A549 (cell line): Measurements from ENCODE around the gene NPEPPS.
"Not testable (repeated sequence)": the region's sequence is repeated elsewhere in the genome, so short reads cannot be mapped to it uniquely, and the experiment has no call there.

ENCODE experiments used
- POLR2A ChIP-seq: IDR thresholded peaks from 2 replicates; pipeline ENCODE4 v1.6.1; 2012; ENCODE audit warnings: mild to moderate bottlenecking, low read length
- ZFP36 ChIP-seq: fragments of 450-650 bp; IDR thresholded peaks from 2 replicates; pipeline ENCODE4 v1.6.1; 2014; ENCODE audit warnings: borderline replicate concordance; ENCODE audit not compliant: partially characterized antibody
- TF ChIP-seq, protein P1 (sequence below): fragments of >200 bp; sonication (Bioruptor Twin); formaldehyde crosslinking; IDR thresholded peaks from 3 replicates; pipeline ENCODE4 v1.5.1; 2016
- TF ChIP-seq, protein P2 (sequence below): fragments of 250-450 bp; sonication (Bioruptor Pico); IDR thresholded peaks from 2 replicates; pipeline ENCODE4 v1.5.0; 2020; ENCODE audit warnings: low read depth, mild to moderate bottlenecking, moderate library complexity
- TF ChIP-seq, protein P3 (sequence below): fragments of 250-450 bp; sonication (Bioruptor Pico); IDR thresholded peaks from 2 replicates; pipeline ENCODE4 v1.5.0; 2021; ENCODE audit warnings: mild to moderate bottlenecking, moderate library complexity, borderline replicate concordance
- TF ChIP-seq, protein P4 (sequence below): IDR thresholded peaks from 2 replicates; pipeline ENCODE4 v1.6.1; 2012; ENCODE audit warnings: low read depth, borderline replicate concordance

DNA sequence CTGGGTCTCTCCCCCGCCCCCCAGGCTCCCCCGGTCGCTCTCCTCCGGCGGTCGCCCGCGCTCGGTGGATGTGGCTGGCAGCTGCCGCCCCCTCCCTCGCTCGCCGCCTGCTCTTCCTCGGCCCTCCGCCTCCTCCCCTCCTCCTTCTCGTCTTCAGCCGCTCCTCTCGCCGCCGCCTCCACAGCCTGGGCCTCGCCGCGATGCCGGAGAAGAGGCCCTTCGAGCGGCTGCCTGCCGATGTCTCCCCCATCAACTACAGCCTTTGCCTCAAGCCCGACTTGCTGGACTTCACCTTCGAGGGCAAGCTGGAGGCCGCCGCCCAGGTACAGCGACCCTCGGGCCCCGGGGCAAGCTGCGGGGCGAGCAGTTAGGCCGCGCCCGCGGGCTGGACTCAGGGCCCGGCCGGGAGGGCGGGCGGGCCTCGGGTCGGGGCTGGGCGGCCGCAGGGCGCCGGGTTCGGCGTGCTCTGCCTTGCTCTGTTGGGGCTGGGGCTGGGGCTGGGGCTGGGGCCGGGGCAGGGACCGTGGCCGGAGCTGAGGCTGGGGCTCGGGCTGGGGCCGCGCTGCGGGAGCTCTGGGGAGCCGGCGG is 419 bp downstream of the NPEPPS start:
- TF ChIP-seq, protein P1, sequence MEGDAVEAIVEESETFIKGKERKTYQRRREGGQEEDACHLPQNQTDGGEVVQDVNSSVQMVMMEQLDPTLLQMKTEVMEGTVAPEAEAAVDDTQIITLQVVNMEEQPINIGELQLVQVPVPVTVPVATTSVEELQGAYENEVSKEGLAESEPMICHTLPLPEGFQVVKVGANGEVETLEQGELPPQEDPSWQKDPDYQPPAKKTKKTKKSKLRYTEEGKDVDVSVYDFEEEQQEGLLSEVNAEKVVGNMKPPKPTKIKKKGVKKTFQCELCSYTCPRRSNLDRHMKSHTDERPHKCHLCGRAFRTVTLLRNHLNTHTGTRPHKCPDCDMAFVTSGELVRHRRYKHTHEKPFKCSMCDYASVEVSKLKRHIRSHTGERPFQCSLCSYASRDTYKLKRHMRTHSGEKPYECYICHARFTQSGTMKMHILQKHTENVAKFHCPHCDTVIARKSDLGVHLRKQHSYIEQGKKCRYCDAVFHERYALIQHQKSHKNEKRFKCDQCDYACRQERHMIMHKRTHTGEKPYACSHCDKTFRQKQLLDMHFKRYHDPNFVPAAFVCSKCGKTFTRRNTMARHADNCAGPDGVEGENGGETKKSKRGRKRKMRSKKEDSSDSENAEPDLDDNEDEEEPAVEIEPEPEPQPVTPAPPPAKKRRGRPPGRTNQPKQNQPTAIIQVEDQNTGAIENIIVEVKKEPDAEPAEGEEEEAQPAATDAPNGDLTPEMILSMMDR: not testable (repeated sequence)
- TF ChIP-seq ZFP36, POLR2A: not testable (repeated sequence)
- TF ChIP-seq, protein P2, sequence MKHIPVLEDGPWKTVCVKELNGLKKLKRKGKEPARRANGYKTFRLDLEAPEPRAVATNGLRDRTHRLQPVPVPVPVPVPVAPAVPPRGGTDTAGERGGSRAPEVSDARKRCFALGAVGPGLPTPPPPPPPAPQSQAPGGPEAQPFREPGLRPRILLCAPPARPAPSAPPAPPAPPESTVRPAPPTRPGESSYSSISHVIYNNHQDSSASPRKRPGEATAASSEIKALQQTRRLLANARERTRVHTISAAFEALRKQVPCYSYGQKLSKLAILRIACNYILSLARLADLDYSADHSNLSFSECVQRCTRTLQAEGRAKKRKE (CRISPR knock-in tag): not testable (repeated sequence)
- TF ChIP-seq, protein P3, sequence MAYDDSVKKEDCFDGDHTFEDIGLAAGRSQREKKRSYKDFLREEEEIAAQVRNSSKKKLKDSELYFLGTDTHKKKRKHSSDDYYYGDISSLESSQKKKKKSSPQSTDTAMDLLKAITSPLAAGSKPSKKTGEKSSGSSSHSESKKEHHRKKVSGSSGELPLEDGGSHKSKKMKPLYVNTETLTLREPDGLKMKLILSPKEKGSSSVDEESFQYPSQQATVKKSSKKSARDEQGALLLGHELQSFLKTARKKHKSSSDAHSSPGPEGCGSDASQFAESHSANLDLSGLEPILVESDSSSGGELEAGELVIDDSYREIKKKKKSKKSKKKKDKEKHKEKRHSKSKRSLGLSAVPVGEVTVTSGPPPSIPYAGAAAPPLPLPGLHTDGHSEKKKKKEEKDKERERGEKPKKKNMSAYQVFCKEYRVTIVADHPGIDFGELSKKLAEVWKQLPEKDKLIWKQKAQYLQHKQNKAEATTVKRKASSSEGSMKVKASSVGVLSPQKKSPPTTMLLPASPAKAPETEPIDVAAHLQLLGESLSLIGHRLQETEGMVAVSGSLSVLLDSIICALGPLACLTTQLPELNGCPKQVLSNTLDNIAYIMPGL: not testable (repeated sequence)
- TF ChIP-seq, protein P4, sequence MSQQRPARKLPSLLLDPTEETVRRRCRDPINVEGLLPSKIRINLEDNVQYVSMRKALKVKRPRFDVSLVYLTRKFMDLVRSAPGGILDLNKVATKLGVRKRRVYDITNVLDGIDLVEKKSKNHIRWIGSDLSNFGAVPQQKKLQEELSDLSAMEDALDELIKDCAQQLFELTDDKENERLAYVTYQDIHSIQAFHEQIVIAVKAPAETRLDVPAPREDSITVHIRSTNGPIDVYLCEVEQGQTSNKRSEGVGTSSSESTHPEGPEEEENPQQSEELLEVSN: not testable (repeated sequence)
